OCI-LY1 (cell line): Measurements from ENCODE around the gene ROCK2.

Experiments
- CTCF ChIP-seq: fragments of 200-600 bp; sonication (generic), shearing (Covaris generic); IDR thresholded peaks from 2 replicates; pipeline ENCODE4 v1.5.1; 2017; ENCODE audit warnings: mild to moderate bottlenecking, antibody characterized with exemption, low read length, moderate library complexity, mixed read lengths
- EZH2 ChIP-seq: fragments of 200-600 bp; sonication (generic), shearing (Covaris generic); IDR thresholded peaks from 2 replicates; pipeline ENCODE4 v1.8.0; 2017; ENCODE audit warnings: borderline replicate concordance, mixed run types, mild to moderate bottlenecking, antibody characterized with exemption, low read length, moderate library complexity, mixed read lengths

- no peak for TF ChIP-seq CTCF
- TF ChIP-seq EZH2, result no peak
These were observed 24.5 kb downstream of the ROCK2 start for GRCh38 chr2:11319939-11320338.
